GM23338 (cell line): ENCODE results near the gene PGGT1B.

ENCODE experiments used
- CREB1 ChIP-seq: fragments of 250-450 bp; sonication (Bioruptor Pico); IDR thresholded peaks from 2 replicates; pipeline ENCODE4 v1.5.0; 2020; ENCODE audit warnings: low read depth, mild to moderate bottlenecking, moderate library complexity
- CTCF ChIP-seq, 2 experiments: fragments of 200-600 bp in 1 of 2; sonication (generic) in 1 of 2; conservative IDR thresholded peaks; 2 replicates each; pipeline versions ENCODE4 v1.5.1 to v1.6.1; 2016 to 2017; ENCODE audit warnings: antibody characterized with exemption in 2 of 2, low read depth in 2 of 2, mild to moderate bottlenecking in 2 of 2, moderate library complexity in 1 of 2
- ETS1 ChIP-seq: IDR thresholded peaks from 2 replicates; pipeline ENCODE4 v1.6.1; 2016; ENCODE audit warnings: antibody characterized with exemption
- EZH2 ChIP-seq: fragments of 200-600 bp; sonication (generic); IDR thresholded peaks from one replicate; pipeline ENCODE4 v1.8.0; 2017; ENCODE audit warnings: antibody characterized with exemption, mild to moderate bottlenecking, low read depth; ENCODE audit not compliant: unreplicated experiment
- EZH2phosphoT487 ChIP-seq: fragments of 200-600 bp; sonication (generic); IDR thresholded peaks from one replicate; pipeline ENCODE4 v1.8.1; 2018; ENCODE audit warnings: antibody characterized with exemption; ENCODE audit not compliant: unreplicated experiment
- JUNB ChIP-seq: IDR thresholded peaks from one replicate; pipeline ENCODE4 v1.6.1; 2016; ENCODE audit warnings: antibody characterized with exemption; ENCODE audit not compliant: unreplicated experiment
- POLR2AphosphoS5 ChIP-seq: IDR thresholded peaks from 2 replicates; pipeline ENCODE4 v1.6.1; 2016; ENCODE audit warnings: antibody characterized with exemption, low read depth
- REST ChIP-seq: IDR thresholded peaks from one replicate; pipeline ENCODE4 v1.6.1; 2018; ENCODE audit warnings: antibody characterized with exemption; ENCODE audit not compliant: unreplicated experiment
- ZNF114 ChIP-seq: fragments of 250-450 bp; sonication (Bioruptor Pico); IDR thresholded peaks from 2 replicates; pipeline ENCODE4 v1.5.0; 2020; ENCODE audit warnings: mild to moderate bottlenecking, moderate library complexity
- ZNF331 ChIP-seq: fragments of 250-450 bp; sonication (Bioruptor Pico); IDR thresholded peaks from 2 replicates; pipeline ENCODE4 v1.5.0; 2020; ENCODE audit warnings: low read depth, mild to moderate bottlenecking, moderate library complexity

- TF ChIP-seq CTCF (conservative IDR thresholded peaks at IDR 0.05; ENCODE audit: low read depth in 2 of 2) (no peak), POLR2AphosphoS5 (no peak), EZH2phosphoT487 (no peak), REST (no peak), EZH2 (no peak), ETS1 (no peak), JUNB (no peak), CREB1 (no peak), ZNF114 (CRISPR knock-in tag) (no peak), ZNF331 (CRISPR knock-in tag) (no peak)
Measured at GRCh38 chr5:115209279-115209678, 53.4 kb downstream of the PGGT1B start.
